NB4 (cell line): Measurements from ENCODE around the gene SATB2.

Experiments
- MYC ChIP-seq: IDR thresholded peaks from 2 replicates; pipeline ENCODE4 v1.6.1; 2011; ENCODE audit warnings: low read depth, low read length
- POLR2A ChIP-seq: IDR thresholded peaks from 2 replicates; pipeline ENCODE4 v1.6.1; 2011; ENCODE audit warnings: mild to moderate bottlenecking; ENCODE audit not compliant: insufficient read length; ENCODE audit errors: extremely low read depth
- TF ChIP-seq, protein P1 (sequence below): IDR thresholded peaks from one replicate; pipeline ENCODE4 v1.5.1; 2012; ENCODE audit warnings: low read depth, low read length
- TF ChIP-seq, protein P2 (sequence below): IDR thresholded peaks from 2 replicates; pipeline ENCODE4 v1.6.1; 2011; ENCODE audit warnings: low read depth, low read length

DNA sequence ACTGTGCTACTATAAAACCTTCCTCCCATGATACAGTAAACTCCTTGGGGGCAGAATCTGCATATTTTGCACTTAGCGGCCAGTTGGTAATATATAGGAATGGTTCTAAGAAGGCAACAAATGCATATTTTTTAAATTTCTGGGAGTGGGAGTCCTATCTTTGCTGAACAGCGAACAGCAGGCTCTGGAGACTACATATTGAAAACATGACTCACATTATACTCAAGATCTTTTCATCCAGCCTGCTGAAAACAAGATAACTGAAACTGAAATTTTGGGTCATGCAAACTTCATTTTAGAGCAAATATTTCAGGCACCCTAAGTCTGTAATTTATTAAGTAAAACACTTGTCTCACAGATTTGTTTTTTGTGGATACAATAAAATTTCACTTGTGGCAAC is 122.2 kb downstream of the SATB2 start:
- TF ChIP-seq, protein P1, sequence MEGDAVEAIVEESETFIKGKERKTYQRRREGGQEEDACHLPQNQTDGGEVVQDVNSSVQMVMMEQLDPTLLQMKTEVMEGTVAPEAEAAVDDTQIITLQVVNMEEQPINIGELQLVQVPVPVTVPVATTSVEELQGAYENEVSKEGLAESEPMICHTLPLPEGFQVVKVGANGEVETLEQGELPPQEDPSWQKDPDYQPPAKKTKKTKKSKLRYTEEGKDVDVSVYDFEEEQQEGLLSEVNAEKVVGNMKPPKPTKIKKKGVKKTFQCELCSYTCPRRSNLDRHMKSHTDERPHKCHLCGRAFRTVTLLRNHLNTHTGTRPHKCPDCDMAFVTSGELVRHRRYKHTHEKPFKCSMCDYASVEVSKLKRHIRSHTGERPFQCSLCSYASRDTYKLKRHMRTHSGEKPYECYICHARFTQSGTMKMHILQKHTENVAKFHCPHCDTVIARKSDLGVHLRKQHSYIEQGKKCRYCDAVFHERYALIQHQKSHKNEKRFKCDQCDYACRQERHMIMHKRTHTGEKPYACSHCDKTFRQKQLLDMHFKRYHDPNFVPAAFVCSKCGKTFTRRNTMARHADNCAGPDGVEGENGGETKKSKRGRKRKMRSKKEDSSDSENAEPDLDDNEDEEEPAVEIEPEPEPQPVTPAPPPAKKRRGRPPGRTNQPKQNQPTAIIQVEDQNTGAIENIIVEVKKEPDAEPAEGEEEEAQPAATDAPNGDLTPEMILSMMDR, result no peak
- no peak for TF ChIP-seq POLR2A
- TF ChIP-seq, protein P2, sequence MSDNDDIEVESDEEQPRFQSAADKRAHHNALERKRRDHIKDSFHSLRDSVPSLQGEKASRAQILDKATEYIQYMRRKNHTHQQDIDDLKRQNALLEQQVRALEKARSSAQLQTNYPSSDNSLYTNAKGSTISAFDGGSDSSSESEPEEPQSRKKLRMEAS, result no peak
- no peak for TF ChIP-seq MYC
